ENCODE measurements around the gene AFP. TPM values are rescaled to one million over a fixed set of nuclear protein-coding genes. Genes with fewer than 3 reads are reported as not detected.

Gene AFP
- total and polyA plus RNA-seq, 8 donors, result 0.40 to 1.5 TPM; not detected in 6

- Histone ChIP-seq H3K4me3 (no peak overlapping the region), H3K27me3 (no peaks in the 10 kb centered on the region), H3K4me1 (peaks cover 0 to 13% (median 11%) of the 10 kb centered on the region in 3 donors), H3K36me3 (no peaks in the 10 kb centered on the region), H3K9me3 (no peaks in the 10 kb centered on the region), H3K27ac (no peak overlapping the region)
- intact Hi-C loops (cut with DNase I), result no loop called here
- FAIRE-seq (no peak), DNase-seq (no peak), ATAC-seq (peak in 3 of 4 donors; percentile 25 to 73 (median 52))
- 16 to 35% methylated on average over 1 of the region's 1 CpG for WGBS, 2 donors
- TF ChIP-seq, protein P1, sequence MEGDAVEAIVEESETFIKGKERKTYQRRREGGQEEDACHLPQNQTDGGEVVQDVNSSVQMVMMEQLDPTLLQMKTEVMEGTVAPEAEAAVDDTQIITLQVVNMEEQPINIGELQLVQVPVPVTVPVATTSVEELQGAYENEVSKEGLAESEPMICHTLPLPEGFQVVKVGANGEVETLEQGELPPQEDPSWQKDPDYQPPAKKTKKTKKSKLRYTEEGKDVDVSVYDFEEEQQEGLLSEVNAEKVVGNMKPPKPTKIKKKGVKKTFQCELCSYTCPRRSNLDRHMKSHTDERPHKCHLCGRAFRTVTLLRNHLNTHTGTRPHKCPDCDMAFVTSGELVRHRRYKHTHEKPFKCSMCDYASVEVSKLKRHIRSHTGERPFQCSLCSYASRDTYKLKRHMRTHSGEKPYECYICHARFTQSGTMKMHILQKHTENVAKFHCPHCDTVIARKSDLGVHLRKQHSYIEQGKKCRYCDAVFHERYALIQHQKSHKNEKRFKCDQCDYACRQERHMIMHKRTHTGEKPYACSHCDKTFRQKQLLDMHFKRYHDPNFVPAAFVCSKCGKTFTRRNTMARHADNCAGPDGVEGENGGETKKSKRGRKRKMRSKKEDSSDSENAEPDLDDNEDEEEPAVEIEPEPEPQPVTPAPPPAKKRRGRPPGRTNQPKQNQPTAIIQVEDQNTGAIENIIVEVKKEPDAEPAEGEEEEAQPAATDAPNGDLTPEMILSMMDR (IDR thresholded peaks at IDR 0.05), result no peak
Observed at GRCh38 chr4:73486497-73486896, 50.5 kb downstream of the AFP start.

DNA sequence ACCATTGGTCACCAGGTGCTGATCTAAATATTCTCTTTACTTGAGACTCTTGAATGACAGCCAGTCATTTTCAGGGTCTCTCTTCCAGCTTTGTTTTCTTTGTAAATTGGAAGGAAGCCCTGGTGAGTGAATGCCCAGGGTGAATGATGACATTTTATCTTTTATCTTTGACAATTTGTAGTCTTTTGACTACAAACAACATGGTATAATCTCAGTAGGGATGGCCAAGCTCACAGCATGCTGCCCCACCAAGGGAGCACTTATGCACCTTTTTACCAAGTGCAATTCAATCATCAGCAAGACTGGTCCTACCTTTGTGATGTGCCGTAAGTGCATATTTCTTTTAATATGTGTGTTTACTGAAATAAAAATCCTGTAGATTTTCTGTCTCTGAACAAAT lies 51.2 kb downstream of the AFP start:
- H3K9me3 ChIP-seq, result no peaks in the 10 kb centered on the region
- WGBS, 2 donors, result 91 to 95% methylated on average over 1 of the region's 1 CpG
- H3K36me3 ChIP-seq, result no peaks in the 10 kb centered on the region
- no peak overlapping the region for H3K4me3 ChIP-seq
- intact Hi-C loops (cut with DNase I), result no loop called here
- peaks cover 0 to 6% (median 4%) of the 10 kb centered on the region in 3 donors for H3K4me1 ChIP-seq
- no peaks in the 10 kb centered on the region for H3K27me3 ChIP-seq
- FAIRE-seq (no peak), ATAC-seq (no peak), DNase-seq (no peak)
- TF ChIP-seq, protein P1 (IDR thresholded peaks at IDR 0.05), result no peak
- no peak overlapping the region for H3K27ac ChIP-seq

- Histone ChIP-seq H3K27ac (peak overlapping the region; percentile 22 to 72 (median 54)), H3K36me3 (no peaks in the 10 kb centered on the region), H3K4me1 (peaks cover 9 to 20% (median 12%) of the 10 kb centered on the region in 3 donors), H3K27me3 (no peaks in the 10 kb centered on the region), H3K4me3 (no peak overlapping the region), H3K9me3 (no peaks in the 10 kb centered on the region)
- no peak for DNase-seq
- TF ChIP-seq, protein P1 (IDR thresholded peaks at IDR 0.05), result no peak
- ATAC-seq, result peak; percentile 71 to 95 (median 89)
- no peak for FAIRE-seq
- WGBS, 2 donors, result 31 to 34% methylated on average over 4 of the region's 4 CpGs
- intact Hi-C loops (cut with DNase I), result no loop called here
Observed at GRCh38 chr4:73499996-73500765, 64.2 kb downstream of the AFP start.

DNA sequence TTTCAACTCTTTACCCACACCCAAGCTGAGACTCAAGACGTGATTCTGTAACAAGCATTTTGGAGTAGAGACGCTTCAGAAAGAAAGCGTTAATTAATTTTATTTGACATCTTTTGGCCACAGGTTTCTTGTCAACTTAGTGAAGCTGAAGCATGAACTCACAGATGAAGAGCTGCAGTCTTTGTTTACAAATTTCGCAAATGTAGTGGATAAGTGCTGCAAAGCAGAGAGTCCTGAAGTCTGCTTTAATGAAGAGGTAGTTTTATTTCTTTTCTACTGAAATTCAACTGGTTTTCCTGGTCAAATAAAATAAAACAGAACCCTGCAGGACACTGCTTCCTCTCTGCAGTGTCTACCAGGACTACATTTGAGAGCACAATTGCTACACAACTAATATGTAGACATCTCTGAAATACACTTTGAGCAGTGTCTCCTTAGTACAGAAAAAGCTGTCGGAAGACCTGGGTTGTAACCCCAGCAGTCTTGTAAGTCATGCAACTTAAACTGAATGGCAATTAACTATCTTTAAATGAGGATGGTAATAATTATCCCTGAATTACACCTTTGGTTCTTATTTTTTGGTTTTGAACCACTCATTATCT lies 65.7 kb downstream of the AFP start:
- TF ChIP-seq, protein P1 (IDR thresholded peaks at IDR 0.05), result no peak
- peaks cover 9 to 20% (median 12%) of the 10 kb centered on the region in 3 donors for H3K4me1 ChIP-seq
- no peaks in the 10 kb centered on the region for H3K27me3 ChIP-seq
- H3K4me3 ChIP-seq, result no peak overlapping the region
- peak in 1 of 4 donors; percentile 41 for ATAC-seq
- FAIRE-seq, result no peak
- DNase-seq, result no peak
- H3K36me3 ChIP-seq, result no peaks in the 10 kb centered on the region
- no peak overlapping the region for H3K27ac ChIP-seq
- 73 to 75% methylated on average over 5 of the region's 5 CpGs for WGBS, 2 donors
- intact Hi-C loops (cut with DNase I), result no loop called here
- no peaks in the 10 kb centered on the region for H3K9me3 ChIP-seq

- Histone ChIP-seq H3K4me3 (no peak overlapping the region), H3K27me3 (no peaks in the 10 kb centered on the region), H3K27ac (no peak overlapping the region), H3K9me3 (no peaks in the 10 kb centered on the region), H3K36me3 (no peaks in the 10 kb centered on the region), H3K4me1 (peaks cover 0 to 19% (median 4%) of the 10 kb centered on the region in 3 donors)
- TF ChIP-seq, protein P1 (IDR thresholded peaks at IDR 0.05), result no peak
- ATAC-seq, result no peak
- no peak for FAIRE-seq
- 85 to 91% methylated on average over 2 of the region's 2 CpGs for WGBS, 2 donors
- intact Hi-C loops (cut with DNase I), result no loop called here
- DNase-seq, result no peak
Observed at GRCh38 chr4:73505567-73505966, 69.5 kb downstream of the AFP start.

Measured in pancreas (tissue), 10 donors.